ENCODE data around the gene UPK1A.

GRCh38 chr19:35695895-35696422, 29.6 kb downstream of the UPK1A start:
- TF ChIP-seq SIN3A (IDR thresholded peaks at IDR 0.05; ENCODE audit: borderline replicate concordance, insufficient read depth, low read length) (no peak), REST (IDR thresholded peaks at IDR 0.05; ENCODE audit: insufficient read depth in 1 of 2, low read depth in 2 of 2, low read length in 2 of 2) (no peak), TAF1 (IDR thresholded peaks at IDR 0.05; ENCODE audit: borderline replicate concordance, insufficient read depth, low read length) (no peak)

Data from PFSK-1 (cell line).